ENCODE results near the gene HMGB2. TPM values are rescaled to one million over a fixed set of nuclear protein-coding genes. Genes with fewer than 3 reads are reported as not detected.

HMGB2 gene
- total RNA-seq, 1 donor from 2014 or later, result 18.3 TPM

DNA sequence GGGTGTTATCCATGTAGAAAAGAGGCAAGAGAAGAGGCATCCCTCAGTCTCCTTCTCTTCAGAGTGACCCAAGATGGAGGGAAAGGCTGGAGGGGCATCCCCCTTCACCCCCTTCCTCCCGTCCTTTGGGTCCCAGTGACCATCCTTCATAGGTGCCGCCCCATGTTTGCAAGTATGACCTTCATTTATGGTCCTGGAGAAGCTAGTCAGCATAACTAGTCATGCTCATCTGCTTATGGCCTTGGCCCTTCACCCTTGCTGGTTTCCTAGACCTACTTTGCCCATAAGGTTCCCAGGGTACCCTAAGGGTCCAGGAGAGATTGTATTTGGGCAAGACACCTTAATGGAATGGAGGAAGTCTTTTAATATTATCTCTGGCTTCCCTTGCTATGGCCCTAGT lies 46.7 kb downstream of the HMGB2 start:
- Mint-ChIP-seq H3K4me3 (ENCODE audit: unreplicated experiment) (no peak overlapping the region), H3K4me1 (ENCODE audit: low read depth, unreplicated experiment) (peaks cover 5% of the 10 kb centered on the region), H3K27ac (ENCODE audit: unreplicated experiment) (no peak overlapping the region), H3K27me3 (ENCODE audit: low read depth, unreplicated experiment) (no peaks in the 10 kb centered on the region), H3K9me3 (ENCODE audit: unreplicated experiment) (peaks cover 13% of the 10 kb centered on the region), H3K36me3 (ENCODE audit: low read depth, unreplicated experiment) (peaks cover 17% of the 10 kb centered on the region)
- Histone ChIP-seq H2AFZ (ENCODE audit: low read depth, low read length) (no peak overlapping the region), H3K9ac (ENCODE audit: low read length) (no peak overlapping the region), H3K9me3 (ENCODE audit: insufficient read depth, low read depth, low read length) (no peaks in the 10 kb centered on the region), H3K4me1 (ENCODE audit: insufficient read depth, low read length) (no peaks in the 10 kb centered on the region), H3K27ac (ENCODE audit: low read depth, low read length) (no peak overlapping the region), H3K36me3 (ENCODE audit: insufficient read depth, low read length) (no peaks in the 10 kb centered on the region), H3K4me2 (ENCODE audit: low read length) (no peak overlapping the region), H4K20me1 (ENCODE audit: insufficient read depth, low read length) (peaks cover 8% of the 10 kb centered on the region), H3K27me3 (ENCODE audit: insufficient read depth, low read length) (no peaks in the 10 kb centered on the region), H3K4me3 (ENCODE audit: insufficient read depth, low read depth, low read length) (no peak overlapping the region), H3K79me2 (ENCODE audit: insufficient read depth, low read length) (no peaks in the 10 kb centered on the region)
- FAIRE-seq (no peak), DNase-seq (ENCODE audit: low read depth) (no peak)
- no peak for TF ChIP-seq EZH2 (IDR thresholded peaks at IDR 0.05; ENCODE audit: insufficient read depth, low read length)
- TF ChIP-seq, protein P1, sequence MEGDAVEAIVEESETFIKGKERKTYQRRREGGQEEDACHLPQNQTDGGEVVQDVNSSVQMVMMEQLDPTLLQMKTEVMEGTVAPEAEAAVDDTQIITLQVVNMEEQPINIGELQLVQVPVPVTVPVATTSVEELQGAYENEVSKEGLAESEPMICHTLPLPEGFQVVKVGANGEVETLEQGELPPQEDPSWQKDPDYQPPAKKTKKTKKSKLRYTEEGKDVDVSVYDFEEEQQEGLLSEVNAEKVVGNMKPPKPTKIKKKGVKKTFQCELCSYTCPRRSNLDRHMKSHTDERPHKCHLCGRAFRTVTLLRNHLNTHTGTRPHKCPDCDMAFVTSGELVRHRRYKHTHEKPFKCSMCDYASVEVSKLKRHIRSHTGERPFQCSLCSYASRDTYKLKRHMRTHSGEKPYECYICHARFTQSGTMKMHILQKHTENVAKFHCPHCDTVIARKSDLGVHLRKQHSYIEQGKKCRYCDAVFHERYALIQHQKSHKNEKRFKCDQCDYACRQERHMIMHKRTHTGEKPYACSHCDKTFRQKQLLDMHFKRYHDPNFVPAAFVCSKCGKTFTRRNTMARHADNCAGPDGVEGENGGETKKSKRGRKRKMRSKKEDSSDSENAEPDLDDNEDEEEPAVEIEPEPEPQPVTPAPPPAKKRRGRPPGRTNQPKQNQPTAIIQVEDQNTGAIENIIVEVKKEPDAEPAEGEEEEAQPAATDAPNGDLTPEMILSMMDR (IDR thresholded peaks at IDR 0.05; ENCODE audit: insufficient read depth, low read depth, low read length), result no peak

- H3K27me3 Mint-ChIP-seq (ENCODE audit: low read depth, unreplicated experiment), result no peaks in the 10 kb centered on the region
- peaks cover 19% of the 10 kb centered on the region for H3K36me3 Mint-ChIP-seq (ENCODE audit: low read depth, unreplicated experiment)
Measured at GRCh38 chr4:173284463-173284862, 49.7 kb downstream of the HMGB2 start.

GRCh38 chr4:173282626-173283025 lies 51.5 kb downstream of the HMGB2 start:
- no peak overlapping the region for H3K27ac Mint-ChIP-seq (ENCODE audit: unreplicated experiment)
- H3K27me3 Mint-ChIP-seq (ENCODE audit: low read depth, unreplicated experiment), result no peaks in the 10 kb centered on the region
- peaks cover 18% of the 10 kb centered on the region for H3K36me3 Mint-ChIP-seq (ENCODE audit: low read depth, unreplicated experiment)

More at GRCh38 chr4:173284463-173284862, 49.7 kb downstream of the HMGB2 start:
- FAIRE-seq (no peak), DNase-seq (ENCODE audit: low read depth) (no peak)
- Histone ChIP-seq H3K27me3 (ENCODE audit: insufficient read depth, low read length) (no peaks in the 10 kb centered on the region), H3K9me3 (ENCODE audit: insufficient read depth, low read depth, low read length) (no peaks in the 10 kb centered on the region), H3K27ac (ENCODE audit: low read depth, low read length) (no peak overlapping the region), H3K79me2 (ENCODE audit: insufficient read depth, low read length) (no peaks in the 10 kb centered on the region), H3K4me1 (ENCODE audit: insufficient read depth, low read length) (no peaks in the 10 kb centered on the region), H3K4me2 (ENCODE audit: low read length) (no peak overlapping the region), H3K36me3 (ENCODE audit: insufficient read depth, low read length) (no peaks in the 10 kb centered on the region), H4K20me1 (ENCODE audit: insufficient read depth, low read length) (peaks cover 9% of the 10 kb centered on the region), H2AFZ (ENCODE audit: low read depth, low read length) (no peak overlapping the region), H3K4me3 (ENCODE audit: insufficient read depth, low read depth, low read length) (no peak overlapping the region), H3K9ac (ENCODE audit: low read length) (no peak overlapping the region)
- H3K9me3 Mint-ChIP-seq (ENCODE audit: unreplicated experiment), result peaks cover 13% of the 10 kb centered on the region
- H3K4me3 Mint-ChIP-seq (ENCODE audit: unreplicated experiment), result no peak overlapping the region
- no peak overlapping the region for H3K27ac Mint-ChIP-seq (ENCODE audit: unreplicated experiment)
- H3K4me1 Mint-ChIP-seq (ENCODE audit: low read depth, unreplicated experiment), result peaks cover 5% of the 10 kb centered on the region
- TF ChIP-seq EZH2 (IDR thresholded peaks at IDR 0.05; ENCODE audit: insufficient read depth, low read length), result no peak
- TF ChIP-seq, protein P1 (IDR thresholded peaks at IDR 0.05; ENCODE audit: insufficient read depth, low read depth, low read length), result no peak

More at GRCh38 chr4:173282626-173283025, 51.5 kb downstream of the HMGB2 start:
- Histone ChIP-seq H2AFZ (ENCODE audit: low read depth, low read length) (no peak overlapping the region), H3K9me3 (ENCODE audit: insufficient read depth, low read depth, low read length) (no peaks in the 10 kb centered on the region), H3K4me2 (ENCODE audit: low read length) (no peak overlapping the region), H3K27me3 (ENCODE audit: insufficient read depth, low read length) (no peaks in the 10 kb centered on the region), H3K36me3 (ENCODE audit: insufficient read depth, low read length) (no peaks in the 10 kb centered on the region), H3K27ac (ENCODE audit: low read depth, low read length) (no peak overlapping the region), H4K20me1 (ENCODE audit: insufficient read depth, low read length) (peaks cover 3% of the 10 kb centered on the region), H3K79me2 (ENCODE audit: insufficient read depth, low read length) (no peaks in the 10 kb centered on the region), H3K4me3 (ENCODE audit: insufficient read depth, low read depth, low read length) (no peak overlapping the region), H3K9ac (ENCODE audit: low read length) (no peak overlapping the region), H3K4me1 (ENCODE audit: insufficient read depth, low read length) (no peaks in the 10 kb centered on the region)
- DNase-seq (ENCODE audit: low read depth) (no peak), FAIRE-seq (no peak)
- Mint-ChIP-seq H3K4me1 (ENCODE audit: low read depth, unreplicated experiment) (no peaks in the 10 kb centered on the region), H3K4me3 (ENCODE audit: unreplicated experiment) (no peak overlapping the region), H3K9me3 (ENCODE audit: unreplicated experiment) (peaks cover 13% of the 10 kb centered on the region)
- no peak for TF ChIP-seq EZH2 (IDR thresholded peaks at IDR 0.05; ENCODE audit: insufficient read depth, low read length)
- TF ChIP-seq, protein P1 (IDR thresholded peaks at IDR 0.05; ENCODE audit: insufficient read depth, low read depth, low read length), result no peak
